CD4-positive, alpha-beta T cell treated with Interleukin-10 for 1 hour (primary cell): ENCODE results near the gene TECTB.
"Not testable (repeated sequence)": the region's sequence is repeated elsewhere in the genome, so short reads cannot be mapped to it uniquely, and the experiment has no call there.

Experiments
- DNase-seq: peaks from one replicate; pipeline ENCODE4 v3.0.0-alpha.2; 2020

TECTB gene

DNA sequence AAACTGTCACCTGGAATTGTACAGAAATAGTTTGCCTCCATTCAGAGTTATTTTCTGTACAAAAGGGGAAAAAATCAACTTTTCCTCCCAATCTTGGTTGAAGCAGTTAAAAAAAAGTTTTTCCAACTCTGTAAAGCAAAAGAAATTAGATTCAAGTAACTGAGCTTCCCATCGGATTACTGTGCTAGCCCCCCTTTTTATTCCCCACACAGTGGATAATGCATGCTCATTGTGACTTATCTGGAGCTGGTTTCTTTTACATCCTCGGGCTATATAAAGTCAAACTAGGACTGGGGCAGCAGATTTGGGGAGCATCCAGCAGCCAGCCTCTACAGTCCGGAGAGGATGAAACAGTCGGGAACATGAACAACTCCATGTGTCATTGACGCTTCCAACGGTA is at the start of gene TECTB:
Gene TECTB, plus strand, starts transcription at position 301 of the 400 bp plus-strand sequence. CDS start 335 bp downstream, outside the sequence.
- DNase-seq: no peak

DNA sequence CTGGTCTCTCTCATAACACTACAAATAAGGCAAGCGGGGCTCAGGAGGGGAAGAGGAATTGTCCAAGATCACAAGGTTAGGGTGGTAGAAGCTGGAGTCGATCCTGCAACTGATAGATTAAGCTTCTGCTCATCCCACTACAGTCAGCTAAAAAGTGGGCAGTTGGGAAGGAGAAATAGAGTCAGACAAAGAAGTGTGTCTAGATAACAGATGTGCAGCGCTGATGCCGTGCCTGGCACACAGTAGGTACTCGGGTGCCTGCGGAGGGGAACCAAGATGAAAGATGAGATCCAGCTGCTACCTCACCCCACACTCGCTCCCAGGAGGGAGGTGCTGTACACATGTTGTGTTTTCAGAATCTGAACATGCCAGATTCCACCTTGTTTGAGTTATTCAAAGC is 48.1 kb upstream of the TECTB start:
- DNase-seq: no peak

DNA sequence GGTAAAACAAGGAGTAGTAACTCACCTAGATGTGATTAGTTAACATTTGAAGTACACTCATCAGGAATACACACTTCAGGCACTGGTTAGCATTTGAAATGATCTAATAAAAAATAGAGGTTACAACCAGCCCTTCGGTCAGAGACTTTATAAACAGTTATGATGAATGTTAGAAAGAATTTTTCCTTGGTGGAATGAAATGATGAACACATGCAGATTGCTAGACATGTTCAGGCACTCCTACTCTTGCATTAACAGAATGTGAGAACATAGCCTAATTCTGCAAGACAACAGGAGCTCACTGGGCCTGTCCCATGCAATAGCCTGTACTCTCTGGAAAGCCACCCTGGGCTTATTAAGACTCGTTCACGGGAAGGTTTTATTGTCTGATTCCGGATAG is 47.3 kb upstream of the TECTB start:
- no peak for DNase-seq

DNA sequence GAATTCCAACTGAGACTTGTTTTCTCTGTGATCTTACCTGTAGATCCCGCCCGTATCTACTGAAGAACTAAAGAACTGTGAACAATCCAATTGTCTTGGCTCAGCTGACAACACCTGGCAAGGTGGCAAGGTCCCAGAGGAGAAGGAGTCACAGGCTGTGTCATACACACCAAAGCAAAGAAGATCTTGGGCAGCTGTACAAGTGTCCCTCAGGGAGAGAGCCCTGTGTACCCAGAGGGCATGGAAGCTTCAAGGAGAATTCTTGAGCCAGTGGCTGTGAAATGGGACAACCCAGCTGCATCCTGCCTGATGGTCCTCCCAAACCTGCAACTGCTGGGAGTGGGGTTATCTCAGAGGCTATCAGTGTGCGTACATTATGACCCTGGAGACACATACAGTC is 46.7 kb upstream of the TECTB start:
- DNase-seq: no peak

DNA sequence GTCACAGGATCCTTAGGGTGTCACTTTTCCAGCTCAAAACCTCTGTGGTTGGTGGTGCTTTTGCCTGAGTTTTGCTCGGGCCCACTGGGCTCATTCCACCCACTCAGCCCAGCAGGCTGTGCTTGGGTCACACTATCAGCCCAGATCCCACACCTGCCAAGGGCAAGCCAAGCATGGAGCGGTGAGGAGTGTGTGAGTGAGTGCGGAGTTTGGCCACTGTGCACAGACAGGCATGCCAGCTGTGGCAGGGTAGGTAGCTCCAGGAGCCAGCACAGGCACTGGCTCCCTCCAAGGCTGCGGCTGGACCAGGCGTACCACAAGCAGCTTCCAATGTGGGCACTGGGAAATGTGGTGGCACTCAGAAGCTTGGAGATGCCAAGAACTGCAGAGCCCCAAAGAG is 43.9 kb upstream of the TECTB start:
- no peak for DNase-seq

DNA sequence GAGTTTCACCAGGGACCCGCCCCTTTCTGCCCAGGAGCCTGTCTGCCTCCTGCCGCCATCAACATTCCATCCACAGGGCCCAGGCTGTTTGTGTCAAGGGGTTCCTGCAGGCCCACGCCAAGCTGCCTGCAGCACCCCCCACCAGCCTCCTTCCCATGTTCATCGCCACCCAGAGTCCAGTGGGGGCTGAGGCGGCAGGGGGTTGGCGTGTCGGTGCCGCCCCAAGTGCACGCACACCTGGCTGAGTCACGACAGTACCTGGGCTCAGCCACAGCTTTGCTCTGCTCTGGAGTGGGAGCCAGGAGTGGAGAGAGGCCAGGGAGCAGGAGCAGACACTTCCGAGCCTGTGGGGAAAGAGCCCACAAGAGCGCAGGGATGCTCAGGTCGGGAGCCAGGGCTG is 42.8 kb upstream of the TECTB start:
- no peak for DNase-seq

DNA sequence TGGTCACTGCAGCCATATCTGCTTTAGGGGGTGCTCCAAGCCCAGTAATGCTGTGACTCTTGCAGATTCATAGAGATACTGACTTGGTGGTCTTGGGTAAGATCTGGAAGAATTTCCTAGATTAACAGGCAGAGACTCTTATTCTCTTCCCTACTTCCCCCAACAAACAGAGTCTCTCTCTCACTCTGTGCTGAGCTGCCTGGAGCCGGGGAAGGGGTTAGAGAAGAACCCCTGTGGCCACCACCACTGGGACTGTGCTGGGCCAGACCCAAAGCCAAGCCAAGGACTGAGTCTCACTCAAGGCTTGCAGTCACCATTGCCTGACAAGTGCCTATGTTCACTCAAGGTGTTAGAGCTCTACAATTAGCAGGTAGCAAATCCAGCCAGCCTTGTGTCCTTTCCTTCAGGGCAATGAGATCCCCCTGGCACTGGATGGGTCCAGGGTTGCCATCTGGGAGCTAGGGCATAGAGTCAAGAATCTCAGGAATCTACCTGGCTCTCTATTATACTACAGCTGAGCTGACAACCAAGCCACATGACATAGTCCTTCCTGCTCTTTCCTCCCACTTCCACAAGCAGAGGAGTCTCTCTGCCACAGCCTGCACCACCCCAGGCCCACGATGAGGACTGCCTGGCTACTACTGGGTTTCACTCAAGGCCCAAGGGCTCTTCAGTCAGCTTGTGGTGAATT is 41.4 kb upstream of the TECTB start:
- DNase-seq: no peak

DNA sequence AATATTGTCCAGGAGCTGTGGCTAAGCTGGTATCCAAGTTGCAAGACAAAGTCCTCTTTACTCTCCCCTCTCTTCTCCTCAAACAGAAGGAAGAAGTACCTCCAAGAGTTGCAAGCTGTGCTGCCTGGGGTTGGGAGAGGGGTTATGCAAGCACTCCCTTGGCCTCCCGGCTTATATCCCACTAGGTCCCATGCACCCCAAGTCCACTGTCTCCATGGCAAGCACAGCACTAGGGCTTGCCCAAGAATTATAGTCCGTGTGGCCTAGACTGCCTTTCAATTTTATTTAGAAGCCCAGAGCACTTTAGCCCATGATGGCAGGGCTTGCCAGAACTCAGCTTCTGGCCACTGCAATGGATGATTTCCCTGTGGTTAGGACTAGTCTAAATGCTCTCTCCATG is 40.4 kb upstream of the TECTB start:
- DNase-seq: no peak

DNA sequence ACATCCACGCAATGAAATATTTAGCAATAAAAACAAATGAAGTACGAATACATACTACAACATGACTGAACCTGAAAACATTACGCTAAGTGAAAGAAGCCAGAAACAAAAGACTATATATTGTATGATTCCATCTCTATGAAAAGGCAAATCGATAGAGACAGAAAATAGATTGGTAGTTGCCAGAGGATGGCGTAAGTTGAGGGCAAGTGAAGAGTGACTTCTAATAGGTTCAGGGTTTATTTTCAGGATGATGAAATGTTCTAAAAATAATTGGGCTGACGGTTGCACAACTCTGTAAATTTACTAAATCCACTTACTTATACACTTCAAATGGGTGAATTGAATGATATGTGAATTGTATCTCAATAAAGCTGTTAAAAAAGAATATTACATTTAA is 39.5 kb upstream of the TECTB start:
- DNase-seq: no peak

DNA sequence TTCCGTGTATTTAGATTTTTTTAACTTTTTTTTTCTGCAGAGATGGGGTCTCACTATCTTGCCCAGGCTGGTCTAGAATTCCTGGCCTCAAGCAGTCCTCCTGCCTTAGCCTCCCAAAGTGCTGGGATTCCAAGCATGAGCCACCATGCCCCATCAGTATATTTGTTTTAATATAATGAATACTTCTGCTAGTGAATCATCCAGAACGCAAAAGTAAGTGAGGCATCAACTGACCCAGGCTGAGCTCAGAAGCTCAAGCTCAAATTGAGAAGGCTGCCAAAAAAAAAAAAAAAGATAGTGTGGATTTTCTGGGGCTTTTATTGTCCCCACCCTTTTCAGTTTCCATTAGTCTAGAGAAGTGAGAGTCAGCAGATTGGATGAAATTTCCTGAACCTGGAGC is 39.0 kb upstream of the TECTB start:
- no peak for DNase-seq

DNA sequence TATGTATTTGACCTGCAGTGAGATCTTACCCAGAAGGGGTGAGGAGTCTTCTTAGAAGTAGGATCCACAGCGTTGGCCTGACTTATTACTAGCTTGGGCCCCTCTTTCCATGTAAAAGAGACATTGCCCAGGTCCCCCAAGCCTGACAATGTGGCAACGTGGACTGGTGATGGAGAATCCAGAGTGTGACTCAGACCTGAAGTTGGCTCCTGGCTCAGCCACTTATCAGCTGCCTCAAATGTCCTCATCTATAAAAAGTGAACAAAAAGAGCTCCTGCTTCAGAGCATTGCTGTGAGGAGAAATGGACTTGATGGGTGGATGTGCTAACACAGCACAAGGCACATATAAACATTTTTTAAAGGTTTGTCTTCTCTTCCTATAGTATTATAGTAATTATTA is 35.4 kb upstream of the TECTB start:
- DNase-seq: no peak

DNA sequence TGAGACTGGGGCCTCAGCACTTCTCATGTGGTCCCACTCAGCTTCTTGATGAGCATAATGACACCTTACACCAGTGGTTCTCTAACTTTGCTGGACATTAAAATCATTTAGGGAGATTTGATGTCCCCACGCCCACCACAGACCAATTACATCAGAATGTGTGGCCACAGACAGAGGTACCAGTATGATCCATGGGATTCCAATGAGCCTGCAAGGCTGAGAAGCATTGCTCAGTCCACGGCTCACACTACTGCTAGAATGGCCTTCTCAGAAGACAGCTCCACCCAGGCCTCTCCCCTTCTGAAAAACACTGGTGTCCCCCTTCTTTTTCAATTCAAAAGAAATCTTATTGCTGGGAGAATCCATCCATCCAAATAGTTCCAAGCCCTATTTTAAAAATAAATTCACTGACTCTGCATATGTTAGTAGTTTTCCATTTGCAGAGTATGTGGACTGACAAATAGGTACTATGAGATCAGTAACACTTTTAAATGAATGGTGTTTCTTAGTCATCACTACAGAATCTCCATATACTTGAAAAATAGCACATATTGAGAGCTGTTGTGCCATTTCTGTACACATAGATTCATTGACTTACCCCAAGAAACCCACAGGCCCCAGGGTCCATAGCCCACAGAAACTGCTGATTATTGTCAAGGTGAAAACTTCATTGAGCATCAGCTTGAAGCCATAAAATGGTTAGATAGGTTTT is 34.5 kb upstream of the TECTB start:
- no peak for DNase-seq

DNA sequence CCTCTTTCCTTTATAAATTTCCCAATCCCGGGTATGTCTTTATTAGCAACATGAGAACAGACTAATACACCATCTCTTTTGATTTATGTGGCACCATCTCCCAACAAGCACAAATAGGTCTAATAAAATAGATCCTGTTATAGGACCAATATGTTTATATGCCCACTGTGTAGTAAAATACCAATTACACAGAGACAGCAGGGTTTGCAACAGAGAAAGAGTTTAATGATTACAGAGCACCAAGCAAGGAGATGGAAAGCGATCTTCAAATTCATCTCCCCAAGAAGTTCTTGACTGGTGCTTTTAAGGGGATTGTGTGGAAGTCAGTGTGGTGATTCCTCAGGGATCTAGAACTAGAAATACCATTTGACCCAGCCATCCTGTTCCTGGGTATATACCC is 33.5 kb upstream of the TECTB start:
- DNase-seq: no peak

DNA sequence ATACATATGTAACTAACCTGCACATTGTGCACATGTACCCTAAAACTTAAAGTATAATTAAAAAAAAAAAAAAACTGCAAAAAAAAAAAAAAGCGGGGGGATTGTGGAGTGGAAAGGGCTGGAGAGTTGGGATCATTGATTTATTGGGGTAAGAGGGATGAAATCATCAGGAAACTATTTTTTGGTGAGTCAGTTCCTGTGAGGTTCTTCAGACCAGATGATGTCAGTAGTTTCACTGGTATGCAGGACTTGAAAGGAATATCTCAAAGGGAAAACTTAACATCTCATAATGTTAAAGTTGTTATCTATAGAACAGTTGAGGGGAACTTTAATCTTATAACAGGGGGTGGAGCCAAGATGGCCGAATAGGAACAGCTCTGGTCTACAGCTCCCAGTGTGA is 32.6 kb upstream of the TECTB start:
- DNase-seq: no peak

DNA sequence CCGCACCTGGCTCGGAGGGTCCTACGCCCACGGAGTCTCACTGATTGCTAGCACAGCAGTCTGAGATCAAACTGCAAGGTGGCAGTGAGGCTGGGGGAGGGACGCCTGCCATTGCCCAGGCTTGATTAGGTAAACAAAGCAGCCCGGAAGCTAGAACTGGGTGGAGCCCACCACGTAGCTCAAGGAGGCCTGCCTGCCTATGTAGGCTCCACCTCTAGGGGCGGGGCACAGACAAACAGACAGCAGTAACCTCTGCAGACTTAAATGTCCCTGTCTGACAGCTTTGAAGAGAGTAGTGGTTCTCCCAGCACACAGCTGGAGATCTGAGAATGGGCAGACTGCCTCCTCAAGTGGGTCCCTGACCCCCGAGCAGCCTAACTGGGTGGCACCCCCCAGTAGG is 32.0 kb upstream of the TECTB start:
- not testable (repeated sequence) for DNase-seq

DNA sequence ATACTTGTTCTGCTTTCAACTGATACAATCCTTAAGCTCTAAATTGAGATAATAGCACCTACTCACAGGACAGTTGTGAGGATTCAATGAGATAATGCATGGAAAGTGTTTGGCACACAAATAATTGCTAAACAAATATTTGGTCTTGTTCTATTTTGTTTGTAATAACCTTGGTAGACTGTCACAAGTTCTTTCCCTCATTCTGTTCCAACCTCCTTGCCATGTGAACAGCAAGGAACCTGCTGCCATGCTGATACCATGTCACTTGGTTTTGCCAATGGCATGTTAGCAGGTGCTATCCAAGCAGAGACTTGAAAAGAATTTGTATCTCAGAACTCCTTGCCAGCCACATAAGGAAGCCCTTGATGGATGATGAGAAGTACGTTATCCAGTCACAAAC is 24.8 kb upstream of the TECTB start:
- DNase-seq: no peak

DNA sequence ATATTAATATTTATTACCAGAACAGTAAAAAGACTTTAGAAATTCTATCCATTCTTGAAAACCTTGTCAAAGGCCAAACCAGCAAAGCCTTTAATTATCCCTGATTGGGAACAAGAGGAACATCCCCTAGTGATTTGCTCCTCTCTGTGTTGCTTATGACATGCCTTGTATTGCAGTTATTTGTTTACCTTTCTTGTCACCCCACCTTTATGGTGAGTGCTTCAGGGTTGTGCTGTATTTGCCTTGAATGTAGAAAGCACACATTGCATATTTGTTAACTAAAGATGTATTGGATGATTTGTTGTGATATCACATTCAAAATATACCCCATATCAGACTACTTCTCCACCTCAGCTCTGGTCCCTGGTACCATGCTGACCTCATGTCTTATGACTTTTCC is 23.5 kb upstream of the TECTB start:
- no peak for DNase-seq

DNA sequence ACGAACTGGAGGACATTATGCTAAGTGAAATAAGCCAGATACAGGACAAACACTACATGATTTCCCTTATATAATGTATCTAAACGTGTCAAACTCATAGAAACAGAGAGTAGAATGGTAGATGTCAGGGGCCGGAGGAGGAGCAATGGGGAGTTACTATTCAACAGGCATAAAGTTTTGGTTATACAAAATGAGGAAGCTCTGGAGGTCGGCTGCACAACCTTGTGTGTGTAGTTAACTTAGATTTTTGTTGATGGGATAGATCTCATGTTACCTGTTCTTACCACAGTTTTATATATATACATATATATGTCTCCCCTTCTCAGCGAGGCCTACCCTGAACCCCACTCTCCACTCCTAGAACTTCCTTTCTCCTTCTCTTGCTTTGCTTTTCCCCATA is 22.4 kb upstream of the TECTB start:
- DNase-seq: no peak

DNA sequence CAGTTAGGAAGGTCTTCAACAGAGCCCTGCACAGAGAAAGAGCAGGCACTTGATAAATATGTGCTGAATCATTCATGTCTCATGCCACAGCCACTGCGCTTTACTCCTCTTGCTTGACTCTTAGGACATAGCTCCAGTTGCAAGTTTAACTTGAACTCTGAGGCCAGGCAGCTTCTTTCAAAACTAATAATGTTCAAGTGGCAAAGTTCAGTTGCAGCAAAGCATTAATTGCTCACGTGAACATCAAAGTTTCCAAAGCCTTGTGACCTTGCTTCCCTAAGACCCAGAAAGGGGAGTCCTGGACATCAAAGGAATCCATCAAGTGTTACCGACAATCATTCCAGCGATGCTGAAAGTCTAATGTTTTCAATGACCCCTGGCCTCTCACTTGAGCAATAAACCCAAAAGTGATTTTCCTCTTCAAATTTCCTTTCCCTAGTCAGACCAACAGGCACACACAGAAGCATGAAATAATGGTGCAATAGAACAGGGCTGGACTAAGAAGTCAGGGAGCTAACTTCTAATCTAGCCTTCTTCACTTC is 21.8 kb upstream of the TECTB start:
- no peak for DNase-seq

DNA sequence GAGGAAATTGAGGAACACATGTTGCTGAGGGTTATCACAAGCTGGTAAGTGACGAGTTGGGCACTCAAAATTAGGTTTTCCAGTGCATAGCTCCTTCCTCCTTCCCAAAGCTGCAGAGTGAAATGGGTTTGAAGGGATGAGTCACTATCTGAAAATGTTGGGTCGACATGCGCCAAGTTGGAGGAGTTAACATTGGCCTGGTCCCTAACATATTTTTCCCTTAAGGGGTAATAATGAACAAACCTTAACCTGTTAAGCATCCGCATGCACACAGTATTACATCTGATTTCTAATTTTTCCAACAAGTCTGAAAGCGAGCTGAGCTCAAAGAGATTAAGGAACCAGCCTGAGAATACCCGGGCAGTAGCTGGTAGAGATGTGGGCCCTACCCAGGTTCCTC is 20.7 kb upstream of the TECTB start:
- DNase-seq: no peak

DNA sequence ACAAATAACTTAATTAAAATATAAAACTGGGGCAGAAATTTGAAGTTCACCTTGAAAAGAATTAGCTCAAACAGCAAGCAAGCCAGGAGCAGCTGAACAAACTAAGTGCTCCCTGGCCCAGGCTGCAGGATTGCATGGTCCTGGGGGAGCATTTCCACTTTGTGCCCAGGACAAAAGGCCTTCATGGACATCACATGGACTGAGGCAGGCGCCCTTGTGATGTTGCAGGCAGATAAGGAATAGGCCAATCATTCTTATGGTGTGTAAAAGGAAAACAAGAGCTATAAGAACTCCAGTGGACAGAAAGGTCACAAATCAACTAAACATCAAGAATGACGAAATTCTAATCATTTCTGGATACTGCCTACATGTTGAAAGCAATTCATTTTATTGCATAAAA is 17.5 kb upstream of the TECTB start:
- DNase-seq: no peak

DNA sequence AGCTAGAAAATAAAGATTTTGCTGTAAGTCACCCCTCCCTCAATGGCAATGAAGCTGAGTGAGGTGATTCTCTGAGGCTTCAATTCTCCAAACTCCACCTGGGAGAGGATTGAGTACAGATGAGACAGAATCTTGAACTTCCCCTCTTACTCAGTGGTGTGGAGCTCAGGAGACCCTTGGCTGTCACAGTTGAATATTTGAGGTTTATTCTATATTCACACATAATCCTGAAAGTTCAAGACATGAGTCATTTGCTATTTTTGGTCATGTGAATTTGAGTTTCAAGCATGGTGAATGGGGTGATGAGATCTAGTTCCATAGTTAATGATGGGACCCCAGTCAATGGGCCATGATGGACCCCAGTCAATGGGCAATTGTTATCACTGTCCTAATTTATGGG is 13.9 kb upstream of the TECTB start:
- DNase-seq: no peak

DNA sequence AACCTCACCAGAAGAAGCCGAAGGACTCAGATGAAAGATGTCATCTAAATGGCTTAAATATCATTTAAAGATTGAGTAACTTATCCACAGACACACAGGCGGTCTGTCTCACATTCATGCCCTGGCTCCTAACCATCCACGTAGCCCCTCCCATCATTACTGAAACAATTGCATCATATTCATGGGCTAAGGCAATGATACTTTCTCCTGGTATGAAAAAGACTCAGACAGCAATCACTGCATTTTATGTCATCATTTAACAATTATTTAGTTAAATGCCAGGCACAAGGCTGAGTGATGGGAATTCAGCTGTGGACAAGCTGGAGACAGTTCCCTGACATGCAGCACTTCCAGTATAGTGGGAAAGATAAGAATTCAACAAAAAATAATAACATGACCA is 11.2 kb upstream of the TECTB start:
- DNase-seq: no peak

DNA sequence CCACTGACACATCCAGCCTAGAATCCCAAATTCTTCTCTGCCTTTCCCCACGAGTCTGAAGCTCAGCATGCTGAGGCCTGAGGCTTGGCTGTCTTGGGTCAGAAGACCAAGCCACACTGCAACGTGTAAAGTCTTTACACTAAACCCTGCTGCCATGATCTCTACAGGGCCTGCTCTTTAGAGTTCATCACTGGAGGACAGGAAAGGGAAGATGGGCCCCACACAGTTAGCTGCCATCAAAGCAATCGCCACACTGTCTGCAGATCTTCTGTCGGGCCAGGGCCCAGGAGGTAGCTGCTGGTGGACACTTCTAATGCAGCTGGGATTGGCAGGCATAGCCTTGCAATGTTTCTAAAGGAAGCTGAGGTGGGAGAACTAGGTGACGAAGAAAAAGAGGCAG is 8.4 kb upstream of the TECTB start:
- no peak for DNase-seq
